Measurements from ENCODE around the gene VWA8. TPM values are rescaled to one million over a fixed set of nuclear protein-coding genes. Genes with fewer than 3 reads are reported as not detected.

VWA8 gene
- total and polyA plus RNA-seq, 2 of the 8 experiments (the other 6 are each of a cell fraction or from before 2014, with no cell fraction given): 5.9 to 19.6 TPM

DNA sequence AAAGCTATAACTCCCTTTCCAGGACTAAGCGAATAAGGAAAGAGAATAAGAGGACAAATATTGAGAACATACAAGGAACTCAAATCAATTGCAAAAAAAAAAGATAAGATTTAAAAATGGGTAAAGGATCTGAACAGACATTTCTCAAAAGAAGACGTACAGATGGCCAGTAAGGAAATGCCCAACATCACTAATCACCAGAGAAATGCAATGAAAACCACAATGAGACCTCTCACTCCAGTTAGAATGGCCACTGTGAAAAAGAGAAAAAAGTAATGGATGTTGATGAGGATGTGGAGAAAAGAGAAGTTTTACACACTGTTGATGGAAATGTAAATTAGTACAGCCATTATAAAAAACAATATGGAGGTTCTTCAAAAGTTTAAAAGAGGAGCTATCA lies 63.8 kb downstream of the VWA8 start:
- Histone ChIP-seq H2BK20ac (ENCODE audit: low read length) (no peak overlapping the region), H3K9ac (replicated peaks in 1 of 4; ENCODE audit: extremely low read depth in 1 of 4, low read depth in 3 of 4, low read length in 3 of 4) (no peak overlapping the region), H4K20me1 (replicated peaks in 1 of 2; ENCODE audit: control insufficient read depth in 1 of 2, insufficient read depth in 2 of 2, low read length in 2 of 2) (no peaks in the 10 kb centered on the region), H4K8ac (ENCODE audit: extremely low read depth, insufficient read depth, low read length) (no peak overlapping the region), H3K4me1 (replicated peaks in 1 of 4; ENCODE audit: control insufficient read depth in 3 of 4, insufficient read depth in 4 of 4, low read length in 3 of 4) (no peaks in the 10 kb centered on the region; a peak in 1 of 7 replicates), H3K56ac (replicated peaks; ENCODE audit: insufficient read length, low read depth, low read length) (no peak overlapping the region), H3K23ac (ENCODE audit: insufficient read length) (no peak overlapping the region), H2BK5ac (ENCODE audit: low read depth, low read length) (no peak overlapping the region), H2BK15ac (ENCODE audit: low read length) (no peak overlapping the region), H2BK120ac (replicated peaks; ENCODE audit: low read depth, low read length) (no peak overlapping the region), H3K4me3 (ENCODE audit: extremely low read depth in 1 of 4, insufficient read depth in 2 of 4, low read depth in 3 of 4, low read length in 4 of 4) (no peak overlapping the region), H2AK5ac (ENCODE audit: low read depth, low read length) (no peak overlapping the region), H3K79me1 (ENCODE audit: low read depth, low read length) (no peaks in the 10 kb centered on the region), H3K36me3 (ENCODE audit: control insufficient read depth in 2 of 4, insufficient read depth in 4 of 4, low read length in 3 of 4) (no peaks in the 10 kb centered on the region), H2AFZ (ENCODE audit: low read length) (no peak overlapping the region), H3K4ac (replicated peaks; ENCODE audit: insufficient read length, low read depth, low read length) (no peak overlapping the region), H3K9me3 (ENCODE audit: insufficient read depth in 2 of 2, low read depth in 1 of 2, low read length in 1 of 2) (no peaks in the 10 kb centered on the region; a peak in 1 of 4 replicates), H3K23me2 (ENCODE audit: low read depth, low read length) (no peaks in the 10 kb centered on the region), H3K27ac (ENCODE audit: low read depth, low read length) (no peak overlapping the region), H3K18ac (ENCODE audit: extremely low read depth, low read length) (no peak overlapping the region), H3K79me2 (ENCODE audit: control insufficient read depth in 1 of 2, insufficient read depth in 2 of 2, low read length in 2 of 2) (no peaks in the 10 kb centered on the region), H3K4me2 (ENCODE audit: insufficient read depth in 1 of 2, low read depth in 2 of 2, low read length in 2 of 2) (no peak overlapping the region), H4K5ac (ENCODE audit: insufficient read length, low read depth, low read length) (no peak overlapping the region), H3K27me3 (replicated peaks in 1 of 4; ENCODE audit: control insufficient read depth in 3 of 4, extremely low read depth in 1 of 4, insufficient read depth in 3 of 4, low read length in 3 of 4) (no peaks in the 10 kb centered on the region), H2BK12ac (ENCODE audit: low read depth, low read length) (no peak overlapping the region), H3K14ac (ENCODE audit: insufficient read length) (no peak overlapping the region), H4K91ac (replicated peaks; ENCODE audit: insufficient read length, low read length) (no peak overlapping the region)
- FAIRE-seq: no peak
- TF ChIP-seq SP4 (IDR thresholded peaks at IDR 0.05; ENCODE audit: low read length) (no peak), RFX5 (IDR thresholded peaks at IDR 0.05; ENCODE audit: borderline replicate concordance, low read depth, low read length) (no peak), CREB1 (IDR thresholded peaks at IDR 0.05) (no peak), KDM5A (IDR thresholded peaks at IDR 0.05; ENCODE audit: low read length) (no peak), POU5F1 (IDR thresholded peaks at IDR 0.05; ENCODE audit: low read depth, low read length) (no peak), SRF (IDR thresholded peaks at IDR 0.05; ENCODE audit: low read depth, low read length) (no peak), TAF1 (IDR thresholded peaks at IDR 0.05; ENCODE audit: low read depth, low read length) (no peak), BCL11A (IDR thresholded peaks at IDR 0.05; ENCODE audit: low read depth in 2 of 2, low read length in 2 of 2) (no peak), JUND (IDR thresholded peaks at IDR 0.05; ENCODE audit: low read length) (no peak), KDM4A (IDR thresholded peaks at IDR 0.05; ENCODE audit: low read depth, low read length, severe bottlenecking) (no peak), YY1 (IDR thresholded peaks at IDR 0.05; ENCODE audit: low read depth, low read length) (no peak), SAP30 (IDR thresholded peaks at IDR 0.05; ENCODE audit: insufficient read depth, insufficient replicate concordance, low read length) (no peak), SP1 (IDR thresholded peaks at IDR 0.05; ENCODE audit: low read depth, low read length) (no peak), HDAC6 (IDR thresholded peaks at IDR 0.05; ENCODE audit: low read depth, low read length) (no peak), CHD1 (IDR thresholded peaks at IDR 0.05; ENCODE audit: low read depth, low read length) (no peak)
- 93% methylated on average over 2 of the region's 2 CpGs; no CpG with 5 or more reads in 1 of the 2 experiments for WGBS, 2 experiments (ENCODE audit: extremely low coverage in 1 of 2, insufficient coverage in 1 of 2, insufficient read length in 1 of 2, insufficient replicate concordance in 2 of 2, low coverage in 1 of 2, low lambda C conversion rate in 2 of 2, missing lambda C conversion rate in 1 of 2)
- no peak for DNase-seq (ENCODE audit: low read depth in 1 of 2, low spot score in 2 of 2)
- ChIA-PET POLR2A (ENCODE audit: partially characterized antibody) (no interaction called here), CTCF (ENCODE audit: partially characterized antibody) (interaction anchor here (1.6 kb wide), 1 partner anchor 86 kb away, joined by 3 read pairs; no protein-coding TSS in a partner anchor)
